ENCODE results near the gene STX1A. TPM values are rescaled to one million over a fixed set of nuclear protein-coding genes. Genes with fewer than 3 reads are reported as not detected.
"Not testable (repeated sequence)": the region's sequence is repeated elsewhere in the genome, so short reads cannot be mapped to it uniquely, and the experiment has no call there.

STX1A gene
- total and polyA plus RNA-seq, 8 donors = 2.3 to 95.7 (median 9.6) TPM

GRCh38 chr7:73715648-73716317 lies 3.7 kb downstream of the STX1A start:
- H3K4me3 ChIP-seq = no peak overlapping the region
- no peaks in the 10 kb centered on the region for H3K4me1 ChIP-seq
- TF ChIP-seq CTCF (IDR thresholded peaks at IDR 0.05) = no peak
- DNase-seq = no peak
- H3K9me3 ChIP-seq = no peaks in the 10 kb centered on the region
- no peak overlapping the region for H3K27ac ChIP-seq
- no peaks in the 10 kb centered on the region for H3K36me3 ChIP-seq
- intact Hi-C loops (cut with DNase I) = no loop called here
- no peaks in the 10 kb centered on the region for H3K27me3 ChIP-seq
- ATAC-seq = peak in 3 of 4 donors; percentile 25 to 74 (median 60)
- FAIRE-seq = no peak
- 73 to 77% methylated on average over 16 of the region's 16 CpGs for WGBS, 2 donors

- H3K27ac ChIP-seq; H3K9me3 ChIP-seq; DNase-seq; ATAC-seq; intact Hi-C loops (cut with DNase I); H3K4me1 ChIP-seq; H3K36me3 ChIP-seq; FAIRE-seq; H3K27me3 ChIP-seq; H3K4me3 ChIP-seq: not testable (repeated sequence)
- 90 to 93% methylated on average over 6 of the region's 6 CpGs for WGBS, 2 donors
Measured at GRCh38 chr7:73713319-73713718, 6.2 kb downstream of the STX1A start.

GRCh38 chr7:73712773-73713172 lies 6.7 kb downstream of the STX1A start:
- H3K4me1 ChIP-seq = no peaks in the 10 kb centered on the region
- H3K9me3 ChIP-seq = no peaks in the 10 kb centered on the region
- WGBS, 2 donors = 63 to 75% methylated on average over 1 of the region's 1 CpG
- DNase-seq (no peak), ATAC-seq (no peak), FAIRE-seq (no peak)
- no peak overlapping the region for H3K4me3 ChIP-seq
- no peaks in the 10 kb centered on the region for H3K36me3 ChIP-seq
- no peaks in the 10 kb centered on the region for H3K27me3 ChIP-seq
- no peak for TF ChIP-seq CTCF (IDR thresholded peaks at IDR 0.05)
- H3K27ac ChIP-seq = no peak overlapping the region
- intact Hi-C loops (cut with DNase I) = no loop called here

- Histone ChIP-seq H3K36me3 (no peaks in the 10 kb centered on the region), H3K27me3 (no peaks in the 10 kb centered on the region), H3K4me1 (no peaks in the 10 kb centered on the region), H3K9me3 (no peaks in the 10 kb centered on the region), H3K27ac (no peak overlapping the region), H3K4me3 (no peak overlapping the region)
- ATAC-seq = no peak
- DNase-seq = no peak
- FAIRE-seq = no peak
- 86 to 92% methylated on average over 15 to 16 of the region's 16 CpGs for WGBS, 2 donors
- intact Hi-C loops (cut with DNase I) = no loop called here
- no peak for TF ChIP-seq CTCF (IDR thresholded peaks at IDR 0.05)
Measured at GRCh38 chr7:73708961-73709549, 10.4 kb downstream of the STX1A start.

GRCh38 chr7:73707045-73707631 lies 12.3 kb downstream of the STX1A start:
- FAIRE-seq (no peak), ATAC-seq (peak; percentile 70 to 78 (median 75)), DNase-seq (peak; percentile 73 to 92 (median 82))
- Histone ChIP-seq H3K4me1 (no peaks in the 10 kb centered on the region), H3K4me3 (no peak overlapping the region), H3K36me3 (no peaks in the 10 kb centered on the region), H3K27me3 (no peaks in the 10 kb centered on the region), H3K27ac (peak overlapping the region; percentile 48 to 72 (median 52)), H3K9me3 (no peaks in the 10 kb centered on the region)
- no peak for TF ChIP-seq CTCF (IDR thresholded peaks at IDR 0.05)
- intact Hi-C loops (cut with DNase I) = no loop called here
- WGBS, 2 donors = 67 to 68% methylated on average over 15 of the region's 15 CpGs

Measured in pancreas (tissue), 10 donors.